SK-N-MC (cell line): ENCODE results near the gene DDI1.

ENCODE experiments used
- EZH2 ChIP-seq: fragments of 200-600 bp; sonication (generic); IDR thresholded peaks from one replicate; pipeline ENCODE4 v1.6.1; 2017; ENCODE audit warnings: antibody characterized with exemption
- FOXP2 ChIP-seq: optimal IDR thresholded peaks from 2 replicates; pipeline ENCODE3; 2011; ENCODE audit warnings: mild to moderate bottlenecking, moderate library complexity; ENCODE audit not compliant: insufficient read depth; ENCODE audit errors: extremely low read length, control extremely low read depth
- POLR2AphosphoS5 ChIP-seq: IDR thresholded peaks from 2 replicates; pipeline ENCODE4 v1.6.1; 2012; ENCODE audit warnings: mild to moderate bottlenecking, low read depth, low read length, borderline replicate concordance

DNA sequence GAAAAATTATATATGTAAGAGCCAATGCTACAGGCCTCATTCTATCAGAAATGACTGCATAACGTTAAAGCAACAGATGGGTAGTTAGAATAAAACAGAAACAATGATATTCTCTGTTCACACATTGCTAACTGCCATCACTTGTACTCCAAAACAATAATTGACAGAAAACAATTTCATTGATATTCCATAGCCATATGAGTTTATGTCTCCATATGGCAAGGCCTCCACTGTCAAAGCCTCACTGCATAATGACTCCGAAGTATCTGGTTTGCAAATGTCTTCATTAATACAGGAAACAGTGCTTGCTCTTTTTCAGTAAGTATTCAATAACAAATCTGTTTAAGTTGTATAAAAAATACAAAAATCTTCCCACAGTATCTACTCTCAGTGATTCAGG lies 9.9 kb downstream of the DDI1 start:
- TF ChIP-seq EZH2 (no peak), POLR2AphosphoS5 (no peak), FOXP2 (no peak)
